IPS DF 6.9 (cell line): ENCODE results near the gene SMPD1.

Source experiments
- DNase-seq: peaks from one replicate; pipeline ENCODE4 v3.0.0-alpha.2; 2013; ENCODE audit warnings: low read depth, low spot score
- H3K27ac ChIP-seq: one replicate; pipeline ENCODE4 v1.5.1; 2013; ENCODE audit warnings: low read length, control low read depth
- H3K27me3 ChIP-seq: 2 replicates; pipeline ENCODE4 v1.6.1; 2013; ENCODE audit warnings: mild to moderate bottlenecking, low read length; ENCODE audit not compliant: control insufficient read depth, insufficient read depth
- H3K36me3 ChIP-seq: 2 replicates; pipeline ENCODE4 v1.6.1; 2013; ENCODE audit warnings: low read length; ENCODE audit not compliant: control insufficient read depth, insufficient read depth
- H3K4me1 ChIP-seq: 2 replicates; pipeline ENCODE4 v1.6.1; 2013; ENCODE audit warnings: low read length; ENCODE audit not compliant: control insufficient read depth, insufficient read depth
- H3K4me3 ChIP-seq: 2 replicates; pipeline ENCODE4 v1.5.1; 2013; ENCODE audit warnings: mild to moderate bottlenecking, low read length
- H3K9me3 ChIP-seq: 2 replicates; pipeline ENCODE4 v1.6.1; 2013; ENCODE audit warnings: low read length, inconsistent platforms; ENCODE audit not compliant: control insufficient read depth, insufficient read depth
- WGBS: extraction: QIAGEN DNeasy Blood & Tissue Kit; methylation state at CpG from one replicate; pipeline ENCODE4 v1.1.7; 2013; ENCODE audit warnings: mixed read lengths, missing lambda C conversion rate; ENCODE audit not compliant: insufficient read length, insufficient coverage; 5-methylcytosine and 5-hydroxymethylcytosine counted together

Gene SMPD1

DNA sequence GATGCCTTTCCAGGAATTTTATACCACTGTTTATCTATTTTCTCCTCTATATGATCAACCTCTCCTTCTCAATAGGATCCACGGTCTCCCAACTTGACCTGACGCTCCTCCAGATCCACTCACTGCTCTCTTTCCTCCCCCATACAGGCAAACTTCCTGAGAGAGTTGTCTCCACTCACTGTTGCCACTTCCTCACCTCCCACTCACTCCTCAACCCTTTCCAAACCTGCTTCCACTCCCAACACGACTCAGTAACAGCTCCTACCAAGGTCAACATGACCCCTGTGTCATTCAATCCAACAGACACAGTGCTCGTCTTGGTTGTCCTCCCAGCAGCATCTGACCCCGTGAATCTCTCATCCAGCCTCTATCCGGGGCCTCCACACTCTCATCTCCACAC is 25.5 kb downstream of the SMPD1 start:
- no peaks in the 10 kb centered on the region for H3K36me3 ChIP-seq
- H3K4me1 ChIP-seq = no peaks in the 10 kb centered on the region
- H3K27me3 ChIP-seq = peaks cover 5% of the 10 kb centered on the region; the same call in 1 of the 2 replicates
- H3K4me3 ChIP-seq = no peak overlapping the region
- no peak overlapping the region for H3K27ac ChIP-seq
- no CpG with 5 or more reads among the region's 6 CpGs for WGBS
- H3K9me3 ChIP-seq = no peaks in the 10 kb centered on the region
- DNase-seq = no peak

DNA sequence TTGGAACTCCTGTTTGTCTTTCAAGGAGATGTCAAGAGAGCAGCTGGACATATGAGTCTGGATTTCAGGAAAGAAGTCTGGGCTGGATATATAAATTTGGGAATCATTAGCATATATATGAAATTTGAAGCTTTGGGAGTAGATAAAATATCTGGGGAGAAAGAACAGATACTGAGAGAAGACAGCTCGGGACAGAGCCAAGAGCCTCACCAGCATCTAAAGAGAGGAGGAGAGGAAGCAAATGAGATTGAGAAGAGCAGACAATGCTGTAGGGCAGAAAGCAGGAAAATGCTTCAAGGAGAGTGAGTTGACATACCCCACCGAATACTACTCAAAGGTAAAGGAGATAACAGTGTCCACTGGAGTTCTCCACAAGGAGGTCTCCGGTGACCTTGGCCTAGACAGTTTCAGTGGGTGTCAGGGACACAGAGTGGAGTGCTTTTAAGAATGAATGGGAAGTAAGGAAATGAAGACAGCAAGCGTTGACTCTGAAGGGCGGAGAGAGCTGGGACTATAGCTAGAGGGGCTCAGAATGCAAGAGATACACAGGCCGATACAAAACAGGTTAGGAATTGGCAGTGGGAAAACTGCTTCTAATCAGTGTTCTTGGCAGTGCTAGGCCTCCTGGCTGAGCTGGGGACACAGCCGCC is 27.8 kb downstream of the SMPD1 start:
- Histone ChIP-seq H3K4me3 (peak overlapping the region; percentile 90; the same call in 1 of the 2 replicates), H3K27ac (no peak overlapping the region), H3K36me3 (no peaks in the 10 kb centered on the region), H3K9me3 (no peaks in the 10 kb centered on the region), H3K4me1 (no peaks in the 10 kb centered on the region), H3K27me3 (peaks cover 5% of the 10 kb centered on the region; the same call in 1 of the 2 replicates)
- no peak for DNase-seq
- WGBS = no CpG with 5 or more reads among the region's 7 CpGs

DNA sequence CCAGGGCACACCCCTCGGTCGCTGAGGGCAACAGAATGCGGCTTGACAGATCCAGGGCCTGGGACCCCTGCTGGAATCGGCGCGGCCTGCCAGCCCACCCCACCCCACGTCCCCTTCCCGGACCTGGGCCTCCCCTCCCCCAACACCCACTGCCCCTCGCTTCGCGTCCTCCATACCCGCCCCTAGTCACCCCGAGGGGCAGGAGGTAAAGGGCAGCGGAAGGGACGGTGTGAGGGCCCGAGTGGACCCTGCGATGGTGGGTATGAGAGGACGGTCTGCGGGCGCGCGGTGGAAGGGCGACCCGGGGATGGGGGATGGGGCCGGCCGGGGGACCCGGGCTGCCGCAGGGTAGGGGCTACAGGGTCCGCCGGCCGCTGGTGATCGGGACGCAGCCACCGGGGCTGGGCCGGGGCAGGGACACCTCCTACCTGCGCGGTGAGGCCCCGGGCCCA is 28.3 kb downstream of the SMPD1 start:
- no peak overlapping the region for H3K27ac ChIP-seq
- H3K36me3 ChIP-seq = no peaks in the 10 kb centered on the region
- H3K27me3 ChIP-seq = peaks cover 5% of the 10 kb centered on the region; the same call in 1 of the 2 replicates
- no peaks in the 10 kb centered on the region for H3K9me3 ChIP-seq
- WGBS = no CpG with 5 or more reads among the region's 38 CpGs
- peak overlapping the region; percentile 90 for H3K4me3 ChIP-seq
- DNase-seq = no peak
- no peaks in the 10 kb centered on the region for H3K4me1 ChIP-seq

DNA sequence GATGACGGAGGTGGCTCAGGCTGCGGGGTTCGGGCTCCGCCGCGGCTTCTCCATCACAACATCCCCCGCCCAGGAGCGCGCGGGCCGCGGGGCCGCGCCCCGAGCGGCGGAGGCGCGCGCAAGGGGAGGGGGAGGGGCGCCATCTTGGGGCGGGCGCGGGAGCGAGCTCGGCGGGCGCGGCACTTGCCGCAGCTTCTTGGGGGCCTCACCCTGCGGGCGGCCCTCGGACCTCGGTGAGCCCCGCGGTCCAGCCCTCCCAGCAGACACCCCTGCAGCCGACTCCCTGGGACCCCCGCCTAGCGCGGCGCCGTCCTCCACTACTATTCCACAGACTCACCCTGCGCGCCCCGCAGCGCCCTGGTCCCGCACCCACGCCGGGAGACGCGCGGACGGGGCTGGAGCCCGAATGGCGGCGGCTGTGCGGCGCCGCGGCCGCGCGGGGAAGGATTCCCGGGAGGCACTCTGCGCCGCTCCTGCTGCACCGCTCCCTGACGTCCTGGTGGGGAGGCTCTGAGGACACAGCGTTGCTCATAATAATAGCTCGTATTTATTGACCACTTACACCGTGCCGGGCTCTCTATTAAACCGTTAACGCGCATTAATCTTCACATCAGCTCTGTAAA is 28.8 kb downstream of the SMPD1 start, which contains the start of gene APBB1:
Gene APBB1 (minus strand): TSS at position 86 of the 623 bp plus-strand sequence. CDS start 7,747 bp downstream, outside the sequence.
- WGBS = no CpG with 5 or more reads among the region's 75 CpGs
- no peak within 1 kb of the TSS for H3K27ac ChIP-seq
- H3K9me3 ChIP-seq = no peaks in the 10 kb centered on the region
- no peaks in the 10 kb centered on the region for H3K4me1 ChIP-seq
- DNase-seq = no peak
- no peaks in the 10 kb centered on the region for H3K36me3 ChIP-seq
- H3K27me3 ChIP-seq = peaks cover 5% of the 10 kb centered on the region; the same call in 1 of the 2 replicates
- peak within 1 kb of the TSS; percentile 90 for H3K4me3 ChIP-seq

DNA sequence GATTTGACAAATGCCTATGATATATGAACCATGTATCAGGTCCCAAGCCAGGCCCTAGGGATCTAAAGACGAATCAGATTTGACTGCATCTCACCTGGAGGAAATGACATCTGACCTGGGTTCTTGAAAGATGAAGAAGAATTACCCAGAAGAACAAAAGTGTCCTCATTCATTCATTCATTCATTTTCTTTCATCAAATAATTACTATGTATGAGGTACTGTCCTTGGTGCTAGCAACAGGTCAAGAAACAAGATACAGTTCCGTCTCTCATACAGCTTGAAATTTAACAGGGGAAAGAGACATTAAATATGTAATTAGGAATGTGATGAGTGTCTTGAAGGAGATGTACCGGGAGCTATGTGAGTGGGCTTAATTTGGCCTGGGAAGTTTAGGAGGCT is 30.4 kb downstream of the SMPD1 start:
- Histone ChIP-seq H3K27me3 (peaks cover 5% of the 10 kb centered on the region; the same call in 1 of the 2 replicates), H3K4me3 (no peak overlapping the region)
- no CpG with 5 or more reads among the region's 3 CpGs for WGBS

DNA sequence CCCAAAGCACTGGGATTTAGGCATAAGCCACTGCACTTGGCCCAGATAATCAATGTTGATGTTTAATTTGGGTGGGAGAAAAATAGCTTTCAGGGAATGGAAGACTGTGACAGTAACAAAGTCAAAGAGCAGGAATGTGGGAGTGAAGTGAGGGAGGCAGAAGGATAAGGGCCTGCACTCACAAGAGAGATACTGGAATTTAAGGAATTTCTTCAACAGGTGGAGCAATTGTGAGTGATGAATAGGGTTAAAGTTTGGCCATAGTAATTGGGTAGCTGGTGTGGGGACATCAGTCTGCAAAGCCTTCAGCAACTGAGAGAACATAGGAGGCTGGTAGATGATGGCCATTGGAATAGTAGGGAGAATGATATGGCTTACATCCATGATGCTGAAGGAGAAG is 37.2 kb downstream of the SMPD1 start:
- no peaks in the 10 kb centered on the region for H3K27me3 ChIP-seq
- no peak overlapping the region for H3K27ac ChIP-seq
- no peaks in the 10 kb centered on the region for H3K36me3 ChIP-seq
- H3K4me1 ChIP-seq = peaks cover 4% of the 10 kb centered on the region; the same call in 1 of the 2 replicates
- no peaks in the 10 kb centered on the region for H3K9me3 ChIP-seq
- H3K4me3 ChIP-seq = no peak overlapping the region
- no peak for DNase-seq

More for the DNA sequence above, 30.4 kb downstream of the SMPD1 start:
- Histone ChIP-seq H3K9me3 (no peaks in the 10 kb centered on the region), H3K27ac (no peak overlapping the region), H3K36me3 (no peaks in the 10 kb centered on the region), H3K4me1 (no peaks in the 10 kb centered on the region)
- DNase-seq = no peak

DNA sequence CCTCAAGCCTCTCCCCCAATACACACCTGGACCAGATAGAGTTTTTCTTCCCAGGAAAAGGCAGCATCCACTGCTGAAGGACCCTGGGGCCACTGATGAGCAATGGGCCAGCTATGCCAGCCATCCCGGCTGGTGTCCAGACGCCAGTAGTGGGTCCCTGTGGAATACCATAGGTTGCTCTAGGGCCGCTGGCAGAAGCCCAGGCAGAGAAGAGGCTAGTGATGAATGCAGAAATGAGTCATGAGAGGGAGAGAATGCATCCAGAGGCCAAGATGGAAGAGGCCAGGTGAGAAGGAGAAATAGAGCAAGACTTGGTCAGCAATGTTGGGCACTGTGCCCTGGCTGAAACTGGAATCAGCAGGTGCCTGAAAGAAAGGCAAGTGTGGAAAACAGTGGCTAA is 41.6 kb downstream of the SMPD1 start:
- Histone ChIP-seq H3K27me3 (no peaks in the 10 kb centered on the region), H3K27ac (no peak overlapping the region), H3K4me3 (no peak overlapping the region), H3K9me3 (no peaks in the 10 kb centered on the region), H3K36me3 (no peaks in the 10 kb centered on the region), H3K4me1 (peaks cover 4% of the 10 kb centered on the region; the same call in 1 of the 2 replicates)
- no CpG with 5 or more reads among the region's 3 CpGs for WGBS
- DNase-seq = no peak

DNA sequence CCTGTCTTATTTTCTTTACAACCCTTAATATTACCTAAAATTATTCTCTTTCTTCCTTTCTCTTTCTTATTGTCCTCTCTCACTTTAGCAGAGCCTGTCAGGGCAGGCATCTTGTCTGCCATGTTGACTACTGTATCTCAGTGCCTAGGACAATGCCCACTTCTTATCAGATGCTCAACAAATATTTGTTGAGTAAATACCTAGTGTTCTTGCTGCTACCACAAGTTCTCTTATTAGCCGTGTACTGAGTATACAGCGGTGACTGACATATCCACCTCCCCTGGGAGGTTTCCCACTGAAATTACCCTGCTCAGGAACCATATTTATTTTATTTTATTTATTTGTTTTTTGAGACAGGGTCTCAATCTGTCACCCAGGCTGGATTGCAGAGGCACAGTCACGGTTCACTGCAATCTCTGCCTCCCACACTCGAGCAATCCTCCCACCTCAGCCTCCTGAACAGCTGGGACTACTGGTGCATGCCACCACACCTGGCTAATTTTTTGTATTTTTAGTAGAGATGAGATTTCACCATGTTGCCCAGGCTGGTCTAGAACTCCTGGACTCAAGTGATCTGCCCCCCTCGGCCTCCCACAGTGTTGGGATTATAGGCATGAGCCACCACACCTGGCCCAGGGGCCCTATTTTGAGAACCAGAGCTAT is 43.9 kb downstream of the SMPD1 start:
- H3K27ac ChIP-seq = no peak overlapping the region
- whole genome bisulfite sequencing = no CpG with 5 or more reads among the region's 5 CpGs
- no peaks in the 10 kb centered on the region for H3K9me3 ChIP-seq
- H3K36me3 ChIP-seq = no peaks in the 10 kb centered on the region
- no peaks in the 10 kb centered on the region for H3K27me3 ChIP-seq
- DNase-seq = no peak
- H3K4me1 ChIP-seq = no peaks in the 10 kb centered on the region
- H3K4me3 ChIP-seq = no peak overlapping the region

DNA sequence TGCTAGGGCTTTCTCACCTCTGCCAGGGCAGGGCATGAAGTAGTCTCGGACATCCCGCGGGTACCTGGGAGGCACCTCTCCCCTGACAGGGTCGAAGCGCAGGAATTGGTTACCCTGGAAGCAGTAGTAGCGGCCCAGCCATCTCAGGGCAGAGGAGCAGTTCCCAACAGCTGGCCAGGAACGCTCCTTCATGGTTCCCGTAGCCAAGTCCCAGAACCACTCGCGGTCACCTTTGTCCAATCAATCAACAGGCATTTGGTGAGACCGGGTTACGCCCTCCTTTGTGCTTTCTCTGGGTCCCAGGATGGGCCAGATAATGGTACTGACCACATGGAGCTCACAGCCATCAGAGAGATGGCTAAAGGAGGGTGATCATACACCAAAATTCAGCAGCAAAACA is 47.1 kb downstream of the SMPD1 start:
- H3K27ac ChIP-seq = no peak overlapping the region
- no peaks in the 10 kb centered on the region for H3K36me3 ChIP-seq
- no CpG with 5 or more reads among the region's 12 CpGs for WGBS
- no peaks in the 10 kb centered on the region for H3K27me3 ChIP-seq
- H3K4me1 ChIP-seq = no peaks in the 10 kb centered on the region
- H3K9me3 ChIP-seq = no peaks in the 10 kb centered on the region
- DNase-seq = no peak
- no peak overlapping the region for H3K4me3 ChIP-seq

DNA sequence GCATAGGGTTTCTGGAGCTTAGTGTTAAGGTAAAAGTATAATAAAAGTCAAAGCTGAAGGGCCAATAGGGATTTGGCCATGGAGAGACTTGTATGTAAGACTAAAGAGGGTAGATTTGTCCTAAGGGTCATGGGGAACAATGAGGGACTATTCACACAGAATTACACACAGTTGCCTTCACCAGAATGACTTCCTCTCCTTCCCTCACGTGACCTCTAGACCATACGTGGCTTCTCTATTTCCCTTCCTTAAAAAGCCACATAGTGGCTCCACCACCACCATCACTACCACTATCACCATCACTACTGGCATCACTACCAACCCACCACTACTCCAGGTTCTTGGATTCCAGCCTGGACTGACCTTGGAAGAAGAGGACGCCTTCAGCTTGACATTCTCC is 47.7 kb downstream of the SMPD1 start:
- Histone ChIP-seq H3K4me1 (no peaks in the 10 kb centered on the region), H3K4me3 (no peak overlapping the region), H3K9me3 (no peaks in the 10 kb centered on the region), H3K27me3 (no peaks in the 10 kb centered on the region), H3K36me3 (no peaks in the 10 kb centered on the region), H3K27ac (no peak overlapping the region)
- no peak for DNase-seq
- WGBS = no CpG with 5 or more reads among the region's 3 CpGs
